ENCODE results near the gene ETFB. TPM values are rescaled to one million over a fixed set of nuclear protein-coding genes. Genes with fewer than 3 reads are reported as not detected.

Gene ETFB
- total RNA-seq, 1 experiment from 2014 or later, result 203 TPM

DNA sequence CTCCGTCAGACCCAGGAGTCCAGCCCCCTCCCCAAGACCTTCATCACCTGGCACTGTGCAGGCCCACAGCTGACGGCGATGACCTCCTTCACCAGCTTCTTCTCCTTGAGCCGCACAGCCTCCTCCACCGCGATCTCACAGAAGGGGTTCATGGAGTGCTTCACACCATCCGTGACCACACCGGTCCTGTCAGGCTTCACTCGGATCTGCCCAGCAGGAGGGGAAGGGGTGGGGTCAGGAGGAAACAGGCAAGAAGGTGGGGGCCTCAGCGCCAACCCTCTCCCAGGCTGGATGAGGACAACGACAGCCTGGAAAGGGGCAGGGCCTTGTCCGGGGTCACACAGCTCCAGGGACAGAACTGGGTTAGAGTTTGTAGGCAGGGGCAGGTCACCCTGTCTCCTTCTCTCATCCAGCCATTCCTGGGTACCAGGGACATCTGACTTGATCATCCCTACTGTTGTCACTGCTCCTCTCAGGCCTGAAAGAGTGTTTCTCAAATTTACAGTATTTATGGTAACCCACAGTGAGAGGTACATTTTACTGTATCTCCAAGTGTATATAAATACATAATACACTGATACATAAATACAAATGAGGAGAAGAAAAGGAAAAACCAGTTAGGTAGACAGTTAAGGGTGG lies 12.0 kb downstream of the ETFB start:
- peaks cover 30% of the 10 kb centered on the region for H3K36me3 Mint-ChIP-seq (ENCODE audit: insufficient read depth, unreplicated experiment)
- TF ChIP-seq, protein P1, sequence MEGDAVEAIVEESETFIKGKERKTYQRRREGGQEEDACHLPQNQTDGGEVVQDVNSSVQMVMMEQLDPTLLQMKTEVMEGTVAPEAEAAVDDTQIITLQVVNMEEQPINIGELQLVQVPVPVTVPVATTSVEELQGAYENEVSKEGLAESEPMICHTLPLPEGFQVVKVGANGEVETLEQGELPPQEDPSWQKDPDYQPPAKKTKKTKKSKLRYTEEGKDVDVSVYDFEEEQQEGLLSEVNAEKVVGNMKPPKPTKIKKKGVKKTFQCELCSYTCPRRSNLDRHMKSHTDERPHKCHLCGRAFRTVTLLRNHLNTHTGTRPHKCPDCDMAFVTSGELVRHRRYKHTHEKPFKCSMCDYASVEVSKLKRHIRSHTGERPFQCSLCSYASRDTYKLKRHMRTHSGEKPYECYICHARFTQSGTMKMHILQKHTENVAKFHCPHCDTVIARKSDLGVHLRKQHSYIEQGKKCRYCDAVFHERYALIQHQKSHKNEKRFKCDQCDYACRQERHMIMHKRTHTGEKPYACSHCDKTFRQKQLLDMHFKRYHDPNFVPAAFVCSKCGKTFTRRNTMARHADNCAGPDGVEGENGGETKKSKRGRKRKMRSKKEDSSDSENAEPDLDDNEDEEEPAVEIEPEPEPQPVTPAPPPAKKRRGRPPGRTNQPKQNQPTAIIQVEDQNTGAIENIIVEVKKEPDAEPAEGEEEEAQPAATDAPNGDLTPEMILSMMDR (IDR thresholded peaks at IDR 0.05; ENCODE audit: unreplicated experiment), result no peak
- H3K4me1 Mint-ChIP-seq (ENCODE audit: low read depth, unreplicated experiment), result no peaks in the 10 kb centered on the region
- CTCF ChIA-PET, result interaction anchor here (1.0 to 1.1 kb wide), 2 partner anchors 40 to 79 kb away, joined by 3 to 6 read pairs; no protein-coding TSS in a partner anchor
- H3K9me3 Mint-ChIP-seq (ENCODE audit: low read depth, unreplicated experiment), result no peaks in the 10 kb centered on the region
- BruUV-seq (replicated peaks), result no TSS peak
- H3K27me3 Mint-ChIP-seq (ENCODE audit: unreplicated experiment), result no peaks in the 10 kb centered on the region
- peak overlapping the region; percentile 18 for H3K27ac Mint-ChIP-seq (ENCODE audit: unreplicated experiment)
- H3K4me3 Mint-ChIP-seq (ENCODE audit: low read depth, unreplicated experiment), result no peak overlapping the region
- no peak for DNase-seq
- intact Hi-C loops (cut with micrococcal nuclease; ENCODE audit: unreplicated experiment), result no loop called here

DNA sequence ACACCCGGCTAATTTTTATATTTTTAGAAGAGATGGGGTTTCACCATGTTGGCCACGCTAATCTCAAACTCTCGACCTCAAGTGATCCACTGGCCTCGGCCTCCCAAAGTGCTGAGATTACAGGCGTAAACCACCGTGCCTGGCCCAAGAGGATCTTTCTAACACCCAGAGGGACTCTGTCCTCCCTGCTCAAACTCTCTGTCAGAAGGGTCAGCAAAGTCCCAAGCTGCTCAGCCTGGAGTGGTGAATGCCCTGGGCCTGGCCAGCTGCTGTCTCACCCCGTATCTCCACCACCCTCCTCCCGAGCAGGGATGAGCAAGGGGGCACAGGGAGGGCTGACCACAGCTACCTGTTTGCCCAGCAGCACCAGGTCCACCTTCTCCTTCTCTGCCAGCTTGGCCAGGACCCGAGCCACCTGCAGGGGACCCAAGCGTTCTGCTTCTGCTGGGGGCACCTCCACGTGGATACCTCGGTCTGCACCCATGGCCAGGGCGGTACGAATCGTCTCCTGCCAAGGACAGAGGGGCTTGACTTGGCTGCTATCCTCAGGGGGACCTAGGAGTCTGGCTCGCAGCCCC lies 13.3 kb downstream of the ETFB start:
- CTCF ChIA-PET, result interaction anchor here (0.6 to 0.7 kb wide), 2 partner anchors 35 to 54 kb away, joined by 3 to 5 read pairs; no protein-coding TSS in a partner anchor
- H3K4me1 Mint-ChIP-seq (ENCODE audit: low read depth, unreplicated experiment), result peaks cover 2% of the 10 kb centered on the region

DNA sequence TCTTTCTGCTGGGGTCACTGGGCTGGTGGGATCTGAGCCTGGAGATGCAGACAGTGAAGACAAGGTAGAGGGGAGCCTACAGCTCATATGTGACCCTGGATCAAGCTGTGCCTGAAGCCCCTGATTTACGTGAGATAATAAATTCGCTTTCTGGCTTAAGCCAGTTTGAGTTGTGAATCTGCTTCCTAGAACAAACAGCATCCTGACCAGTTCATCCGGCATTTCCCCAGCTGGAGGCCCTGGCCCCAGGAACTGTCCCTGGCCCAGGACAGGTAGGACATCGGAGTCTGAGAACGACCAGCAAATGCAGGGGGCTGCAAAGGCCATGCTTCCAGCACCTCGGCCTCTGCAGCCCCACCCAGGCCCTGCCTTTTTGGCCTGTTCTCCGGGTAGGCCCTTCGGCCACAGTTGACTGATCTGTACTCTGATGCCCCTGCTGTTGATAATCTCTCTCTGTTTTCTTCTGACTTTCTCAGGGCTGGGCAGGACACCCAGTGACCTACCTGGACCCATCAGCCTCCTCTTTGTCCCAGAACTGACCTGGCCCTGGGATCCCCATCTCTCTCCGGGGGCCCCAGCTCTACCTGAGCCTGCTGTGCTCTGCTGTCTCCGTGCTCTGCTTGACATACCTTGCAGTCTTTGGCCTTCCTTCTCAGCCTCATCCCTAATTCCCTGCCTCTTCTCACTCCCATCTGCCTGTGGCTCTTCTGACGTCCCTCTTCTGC lies 14.8 kb downstream of the ETFB start:
- H3K36me3 Mint-ChIP-seq (ENCODE audit: insufficient read depth, unreplicated experiment), result peaks cover 46% of the 10 kb centered on the region
- intact Hi-C loops (cut with micrococcal nuclease; ENCODE audit: unreplicated experiment), result no loop called here
- CTCF ChIA-PET, result interaction anchor here (0.6 kb wide), 1 partner anchor 36 kb away, joined by 3 read pairs; no protein-coding TSS in a partner anchor

More for the DNA sequence above, 13.3 kb downstream of the ETFB start:
- TF ChIP-seq, protein P1 (IDR thresholded peaks at IDR 0.05; ENCODE audit: unreplicated experiment), result no peak
- no peak for DNase-seq
- Mint-ChIP-seq H3K9me3 (ENCODE audit: low read depth, unreplicated experiment) (no peaks in the 10 kb centered on the region), H3K4me3 (ENCODE audit: low read depth, unreplicated experiment) (no peak overlapping the region), H3K36me3 (ENCODE audit: insufficient read depth, unreplicated experiment) (peaks cover 31% of the 10 kb centered on the region), H3K27ac (ENCODE audit: unreplicated experiment) (no peak overlapping the region), H3K27me3 (ENCODE audit: unreplicated experiment) (no peaks in the 10 kb centered on the region)
- intact Hi-C loops (cut with micrococcal nuclease; ENCODE audit: unreplicated experiment), result no loop called here
- BruUV-seq (replicated peaks), result no TSS peak

DNA sequence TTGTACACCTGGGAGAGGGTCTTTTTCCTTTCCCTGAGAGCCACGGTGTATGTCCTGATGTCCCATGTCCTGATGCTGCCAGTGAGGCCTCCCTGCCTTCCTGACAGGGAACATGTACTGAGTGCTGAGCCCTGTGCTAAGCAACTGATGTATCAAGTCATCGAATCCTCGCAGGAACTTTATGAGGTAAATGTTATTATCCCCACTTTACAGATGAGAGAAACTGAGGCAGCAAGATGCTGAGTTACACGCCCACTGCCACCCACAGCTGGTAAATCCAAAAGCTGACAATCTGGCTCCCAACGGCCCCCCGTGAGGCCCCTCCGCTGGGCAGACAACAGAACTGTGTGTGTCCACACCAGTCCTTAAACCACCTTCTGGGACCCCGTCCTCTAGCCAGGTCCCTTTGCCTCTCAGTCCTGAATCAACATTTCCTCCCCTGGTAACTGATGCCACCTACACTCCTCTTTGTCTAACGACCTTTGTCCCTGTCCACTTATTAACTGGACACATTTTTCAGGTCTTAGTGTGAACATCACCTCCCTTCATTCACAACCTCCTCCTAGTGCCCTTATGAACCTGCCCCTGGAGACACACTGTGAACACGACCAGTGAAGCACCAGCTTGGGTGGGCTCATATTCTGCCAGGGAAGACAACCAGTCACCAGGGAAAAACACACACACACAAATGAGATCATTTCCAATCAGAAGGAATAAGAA lies 18.8 kb downstream of the ETFB start:
- Mint-ChIP-seq H3K9me3 (ENCODE audit: low read depth, unreplicated experiment) (no peaks in the 10 kb centered on the region), H3K4me1 (ENCODE audit: low read depth, unreplicated experiment) (peaks cover 21% of the 10 kb centered on the region), H3K36me3 (ENCODE audit: insufficient read depth, unreplicated experiment) (peaks cover 52% of the 10 kb centered on the region), H3K4me3 (ENCODE audit: low read depth, unreplicated experiment) (no peak overlapping the region), H3K27me3 (ENCODE audit: unreplicated experiment) (no peaks in the 10 kb centered on the region), H3K27ac (ENCODE audit: unreplicated experiment) (no peak overlapping the region)
- BruUV-seq (replicated peaks), result no TSS peak
- intact Hi-C loops (cut with micrococcal nuclease; ENCODE audit: unreplicated experiment), result no loop called here
- DNase-seq, result no peak
- CTCF ChIA-PET, result no interaction called here
- TF ChIP-seq, protein P1 (IDR thresholded peaks at IDR 0.05; ENCODE audit: unreplicated experiment), result no peak

More for the DNA sequence above, 14.8 kb downstream of the ETFB start:
- H3K4me1 Mint-ChIP-seq (ENCODE audit: low read depth, unreplicated experiment), result peaks cover 15% of the 10 kb centered on the region
- no peaks in the 10 kb centered on the region for H3K27me3 Mint-ChIP-seq (ENCODE audit: unreplicated experiment)
- BruUV-seq (replicated peaks), result no TSS peak
- TF ChIP-seq, protein P1 (IDR thresholded peaks at IDR 0.05; ENCODE audit: unreplicated experiment), result no peak
- H3K9me3 Mint-ChIP-seq (ENCODE audit: low read depth, unreplicated experiment), result no peaks in the 10 kb centered on the region
- H3K4me3 Mint-ChIP-seq (ENCODE audit: low read depth, unreplicated experiment), result no peak overlapping the region
- DNase-seq, result no peak
- H3K27ac Mint-ChIP-seq (ENCODE audit: unreplicated experiment), result no peak overlapping the region
